Neural cell (in vitro differentiated cells): ENCODE results near the gene SERPINB1.

Experiments used
- CTCF ChIP-seq: fragments of 450-650 bp; IDR thresholded peaks from 2 replicates; pipeline ENCODE4 v1.5.1; 2014; ENCODE audit warnings: antibody characterized with exemption, mild to moderate bottlenecking, moderate library complexity; ENCODE audit not compliant: poor library complexity, severe bottlenecking
- POLR2AphosphoS5 ChIP-seq: IDR thresholded peaks from 2 replicates; pipeline ENCODE4 v1.6.1; 2012

- TF ChIP-seq CTCF: no peak
- TF ChIP-seq POLR2AphosphoS5: no peak
These were observed 12.4 kb downstream of the SERPINB1 start for GRCh38 chr6:2829253-2829652.
